ENCODE data around the gene KLK11. TPM values are rescaled to one million over a fixed set of nuclear protein-coding genes. Genes with fewer than 3 reads are reported as not detected.

KLK11 gene
- 10 to 100 TPM; 13.3 to 37.7 (median 22.9) TPM for total RNA-seq

DNA sequence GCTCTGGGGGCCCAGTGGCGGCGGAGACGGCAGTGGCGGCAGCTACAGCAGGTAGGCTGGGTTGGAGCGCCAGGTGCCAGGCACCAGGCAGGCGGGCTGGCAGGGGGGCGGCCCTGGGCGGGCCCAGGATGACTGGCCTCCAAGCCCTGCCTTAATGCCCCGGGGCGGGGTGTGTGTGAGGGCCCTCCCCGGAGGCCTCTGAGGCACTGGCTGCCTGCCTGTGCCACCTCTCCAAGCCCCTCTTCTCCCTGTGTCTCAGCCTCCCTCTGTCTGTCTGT lies at the start of gene KLK11:
Gene KLK11, minus strand, starts transcription at position 63 of the 278 bp plus-strand sequence. CDS start 985 bp downstream, outside the sequence.
- Histone ChIP-seq H3K4me1 (peaks cover 0 to 3% (median 0%) of the 10 kb centered on the region in 4 donors), H3K4me3 (peak within 1 kb of the TSS in 3 of 4 donors; percentile 13 to 29 (median 23)), H3K36me3 (no peaks in the 10 kb centered on the region), H3K9me3 (no peaks in the 10 kb centered on the region), H3K27me3 (peaks cover 0 to 5% (median 2%) of the 10 kb centered on the region in 4 donors), H3K27ac (peak within 1 kb of the TSS in 2 of 4 donors; percentile 44 to 69)
- DNase-seq (peak; percentile 30 to 81), ATAC-seq (ENCODE audit: low FRiP score in 2 of 2) (peak; percentile 15 to 32)
- 46 to 84% methylated on average over 9 of the region's 11 CpGs for WGBS, 2 donors
- TF ChIP-seq EP300 (IDR thresholded peaks at IDR 0.05) (no peak), POLR2A (IDR thresholded peaks at IDR 0.05) (peak in 1 of 4 donors; percentile 43), POLR2AphosphoS5 (IDR thresholded peaks at IDR 0.05) (no peak)
- TF ChIP-seq, protein P1, sequence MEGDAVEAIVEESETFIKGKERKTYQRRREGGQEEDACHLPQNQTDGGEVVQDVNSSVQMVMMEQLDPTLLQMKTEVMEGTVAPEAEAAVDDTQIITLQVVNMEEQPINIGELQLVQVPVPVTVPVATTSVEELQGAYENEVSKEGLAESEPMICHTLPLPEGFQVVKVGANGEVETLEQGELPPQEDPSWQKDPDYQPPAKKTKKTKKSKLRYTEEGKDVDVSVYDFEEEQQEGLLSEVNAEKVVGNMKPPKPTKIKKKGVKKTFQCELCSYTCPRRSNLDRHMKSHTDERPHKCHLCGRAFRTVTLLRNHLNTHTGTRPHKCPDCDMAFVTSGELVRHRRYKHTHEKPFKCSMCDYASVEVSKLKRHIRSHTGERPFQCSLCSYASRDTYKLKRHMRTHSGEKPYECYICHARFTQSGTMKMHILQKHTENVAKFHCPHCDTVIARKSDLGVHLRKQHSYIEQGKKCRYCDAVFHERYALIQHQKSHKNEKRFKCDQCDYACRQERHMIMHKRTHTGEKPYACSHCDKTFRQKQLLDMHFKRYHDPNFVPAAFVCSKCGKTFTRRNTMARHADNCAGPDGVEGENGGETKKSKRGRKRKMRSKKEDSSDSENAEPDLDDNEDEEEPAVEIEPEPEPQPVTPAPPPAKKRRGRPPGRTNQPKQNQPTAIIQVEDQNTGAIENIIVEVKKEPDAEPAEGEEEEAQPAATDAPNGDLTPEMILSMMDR (IDR thresholded peaks at IDR 0.05), result no peak

DNA sequence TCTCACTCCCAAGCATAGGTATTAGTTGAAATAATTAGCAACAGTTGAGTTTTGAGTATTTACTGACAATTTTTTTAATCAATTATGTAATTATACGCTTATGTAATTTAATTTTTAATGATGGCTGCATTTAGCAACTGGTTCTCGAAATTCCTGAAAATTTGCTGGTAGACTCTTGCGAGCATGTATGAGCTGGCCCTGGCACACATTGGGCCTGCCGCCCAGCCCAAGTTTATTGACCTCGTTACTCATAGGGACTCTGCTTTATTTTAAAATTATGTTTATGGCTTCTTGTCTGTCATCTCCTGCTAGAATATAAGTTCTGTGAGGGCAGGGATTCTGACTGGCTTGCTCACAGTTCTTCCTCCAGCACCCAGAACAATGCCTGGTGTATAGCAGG lies 49.6 kb upstream of the KLK11 start:
- Histone ChIP-seq H3K36me3 (no peaks in the 10 kb centered on the region), H3K27ac (no peak overlapping the region), H3K27me3 (no peaks in the 10 kb centered on the region), H3K4me1 (no peaks in the 10 kb centered on the region), H3K4me3 (no peak overlapping the region), H3K9me3 (peaks cover 2 to 11% (median 10%) of the 10 kb centered on the region in 4 donors)
- WGBS, 2 donors, result 83 to 93% methylated on average over 5 of the region's 5 CpGs
- ATAC-seq (ENCODE audit: low FRiP score in 2 of 2) (no peak), DNase-seq (no peak)
- TF ChIP-seq POLR2A (IDR thresholded peaks at IDR 0.05), result no peak
- TF ChIP-seq POLR2AphosphoS5 (IDR thresholded peaks at IDR 0.05), result no peak
- no peak for TF ChIP-seq EP300 (IDR thresholded peaks at IDR 0.05)

- 45 to 63% methylated on average over 4 of the region's 4 CpGs for WGBS, 2 donors
- no peak overlapping the region for H3K27ac ChIP-seq
- no peaks in the 10 kb centered on the region for H3K36me3 ChIP-seq
- no peak for ATAC-seq (ENCODE audit: low FRiP score in 2 of 2)
- H3K4me1 ChIP-seq, result no peaks in the 10 kb centered on the region
- H3K4me3 ChIP-seq, result no peak overlapping the region
- peaks cover 2 to 11% (median 10%) of the 10 kb centered on the region in 4 donors for H3K9me3 ChIP-seq
- H3K27me3 ChIP-seq, result no peaks in the 10 kb centered on the region
- TF ChIP-seq POLR2AphosphoS5 (IDR thresholded peaks at IDR 0.05) (no peak), POLR2A (IDR thresholded peaks at IDR 0.05) (no peak), EP300 (IDR thresholded peaks at IDR 0.05) (no peak)
- TF ChIP-seq, protein P1 (IDR thresholded peaks at IDR 0.05), result no peak
- DNase-seq, result no peak
Measured at GRCh38 chr19:51071095-51071405, 44.6 kb upstream of the KLK11 start.

GRCh38 chr19:51070334-51071094 lies 44.1 kb upstream of the KLK11 start:
- Histone ChIP-seq H3K4me3 (no peak overlapping the region), H3K27ac (no peak overlapping the region), H3K9me3 (peaks cover 2 to 11% (median 10%) of the 10 kb centered on the region in 4 donors), H3K27me3 (peaks cover 0 to 5% (median under 1%) of the 10 kb centered on the region in 4 donors), H3K36me3 (no peaks in the 10 kb centered on the region), H3K4me1 (no peaks in the 10 kb centered on the region)
- TF ChIP-seq POLR2A (IDR thresholded peaks at IDR 0.05), result no peak
- no peak for TF ChIP-seq POLR2AphosphoS5 (IDR thresholded peaks at IDR 0.05)
- TF ChIP-seq, protein P1 (IDR thresholded peaks at IDR 0.05), result no peak
- no peak for TF ChIP-seq EP300 (IDR thresholded peaks at IDR 0.05)
- ATAC-seq (ENCODE audit: low FRiP score in 2 of 2) (no peak), DNase-seq (no peak)
- 85 to 91% methylated on average over 5 of the region's 5 CpGs for WGBS, 2 donors

DNA sequence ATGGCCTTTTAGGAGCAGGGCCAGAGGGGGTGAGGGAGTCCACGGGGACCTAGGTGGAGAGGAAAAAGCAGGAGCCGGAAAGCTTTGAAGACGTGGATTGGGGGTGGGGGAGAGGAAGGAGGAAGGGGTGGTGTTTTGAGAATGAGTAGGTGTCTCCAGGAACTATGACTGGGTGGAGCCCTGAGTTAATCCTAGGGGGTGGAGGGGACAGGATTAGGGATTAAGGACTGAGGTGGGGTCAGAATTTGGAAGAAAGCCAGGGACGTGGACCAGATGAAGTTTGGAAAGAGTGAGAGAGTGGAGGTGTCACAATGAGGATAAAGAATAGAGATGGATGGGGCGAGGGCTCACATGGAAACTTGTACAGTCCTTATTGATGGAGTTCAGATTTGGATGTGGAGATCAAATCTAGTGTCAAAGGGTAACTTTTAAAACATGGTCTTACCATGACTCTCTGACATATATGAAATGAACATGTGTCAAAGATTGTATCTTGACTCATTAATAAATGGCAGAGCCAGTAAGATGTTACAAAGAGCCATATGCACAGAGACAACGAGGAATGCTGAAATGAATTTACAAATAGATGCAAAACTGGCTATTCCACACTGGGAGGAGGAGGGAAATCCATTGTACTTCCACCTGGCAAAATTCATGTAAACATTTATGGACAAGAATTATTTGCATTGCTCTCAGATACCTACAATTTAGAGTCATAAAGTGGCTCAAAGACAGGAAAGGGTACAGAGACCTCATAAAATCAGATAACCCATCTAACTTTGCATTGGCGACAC lies 40.2 kb upstream of the KLK11 start:
- no peak overlapping the region for H3K27ac ChIP-seq
- WGBS, 2 donors, result 52 to 61% methylated on average over 7 of the region's 7 CpGs
- H3K36me3 ChIP-seq, result no peaks in the 10 kb centered on the region
- peaks cover 0 to 9% (median 4%) of the 10 kb centered on the region in 4 donors for H3K4me1 ChIP-seq
- ATAC-seq (ENCODE audit: low FRiP score in 2 of 2) (no peak), DNase-seq (no peak)
- TF ChIP-seq POLR2AphosphoS5 (IDR thresholded peaks at IDR 0.05), result no peak
- TF ChIP-seq EP300 (IDR thresholded peaks at IDR 0.05), result no peak
- TF ChIP-seq, protein P1 (IDR thresholded peaks at IDR 0.05), result no peak
- no peak for TF ChIP-seq POLR2A (IDR thresholded peaks at IDR 0.05)
- no peaks in the 10 kb centered on the region for H3K9me3 ChIP-seq
- H3K27me3 ChIP-seq, result peaks cover 0 to 16% (median 6%) of the 10 kb centered on the region in 4 donors
- H3K4me3 ChIP-seq, result no peak overlapping the region

Measured in upper lobe of left lung (tissue), 6 donors.